HG03159 (cell line): Measurements from ENCODE around the gene CALD1.

ENCODE experiments used
- ATAC-seq: cut with Tn5 transposase; IDR thresholded peaks from one replicate; pipeline ENCODE4 v1.9.1; 2021; ENCODE audit warnings: mild to moderate bottlenecking, moderate library complexity; ENCODE audit not compliant: unreplicated experiment

CALD1 gene, protein sequence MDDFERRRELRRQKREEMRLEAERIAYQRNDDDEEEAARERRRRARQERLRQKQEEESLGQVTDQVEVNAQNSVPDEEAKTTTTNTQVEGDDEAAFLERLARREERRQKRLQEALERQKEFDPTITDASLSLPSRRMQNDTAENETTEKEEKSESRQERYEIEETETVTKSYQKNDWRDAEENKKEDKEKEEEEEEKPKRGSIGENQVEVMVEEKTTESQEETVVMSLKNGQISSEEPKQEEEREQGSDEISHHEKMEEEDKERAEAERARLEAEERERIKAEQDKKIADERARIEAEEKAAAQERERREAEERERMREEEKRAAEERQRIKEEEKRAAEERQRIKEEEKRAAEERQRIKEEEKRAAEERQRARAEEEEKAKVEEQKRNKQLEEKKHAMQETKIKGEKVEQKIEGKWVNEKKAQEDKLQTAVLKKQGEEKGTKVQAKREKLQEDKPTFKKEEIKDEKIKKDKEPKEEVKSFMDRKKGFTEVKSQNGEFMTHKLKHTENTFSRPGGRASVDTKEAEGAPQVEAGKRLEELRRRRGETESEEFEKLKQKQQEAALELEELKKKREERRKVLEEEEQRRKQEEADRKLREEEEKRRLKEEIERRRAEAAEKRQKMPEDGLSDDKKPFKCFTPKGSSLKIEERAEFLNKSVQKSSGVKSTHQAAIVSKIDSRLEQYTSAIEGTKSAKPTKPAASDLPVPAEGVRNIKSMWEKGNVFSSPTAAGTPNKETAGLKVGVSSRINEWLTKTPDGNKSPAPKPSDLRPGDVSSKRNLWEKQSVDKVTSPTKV

DNA sequence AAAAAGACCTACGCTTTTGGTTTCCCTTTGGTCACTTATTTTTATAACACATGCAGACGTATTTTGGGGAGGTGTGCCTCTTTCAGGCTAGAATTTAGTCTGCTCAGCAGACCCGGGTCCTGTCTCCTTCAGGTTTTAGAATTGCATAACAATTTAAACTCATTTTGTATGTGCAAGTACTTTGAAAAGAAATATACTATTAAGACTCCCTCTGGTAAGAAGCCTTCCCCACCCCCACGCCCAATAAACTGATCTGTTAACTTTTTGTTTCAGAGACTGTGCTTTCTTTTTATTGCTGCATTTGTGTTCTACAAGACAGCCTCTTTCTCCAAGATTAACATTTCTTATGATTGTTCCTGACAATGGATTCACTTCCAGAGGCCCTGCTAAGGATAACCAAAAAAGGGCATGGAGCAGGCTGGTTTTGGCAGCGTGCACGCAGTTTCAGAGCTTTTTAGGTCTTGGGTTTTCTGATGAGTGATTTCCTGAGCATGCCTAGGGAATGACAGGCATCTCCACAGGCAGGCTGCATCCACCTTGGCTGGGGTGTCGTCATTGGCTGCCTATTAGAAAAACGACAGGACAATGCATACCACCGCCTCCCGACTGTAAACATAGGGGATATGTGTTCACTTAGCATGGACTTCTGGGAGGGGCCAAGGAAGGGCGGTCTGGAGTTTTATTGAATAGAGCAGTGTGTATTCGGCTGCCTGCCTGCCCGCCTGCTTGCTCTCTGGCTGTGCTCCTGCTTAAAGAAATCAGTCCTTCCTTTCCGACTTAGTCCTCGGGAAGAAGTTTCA lies at the start of gene CALD1:
Gene CALD1, plus strand, starts transcription at position 694 of the 800 bp plus-strand sequence. CDS start 88,100 bp downstream, outside the sequence.
- ATAC-seq: no peak

DNA sequence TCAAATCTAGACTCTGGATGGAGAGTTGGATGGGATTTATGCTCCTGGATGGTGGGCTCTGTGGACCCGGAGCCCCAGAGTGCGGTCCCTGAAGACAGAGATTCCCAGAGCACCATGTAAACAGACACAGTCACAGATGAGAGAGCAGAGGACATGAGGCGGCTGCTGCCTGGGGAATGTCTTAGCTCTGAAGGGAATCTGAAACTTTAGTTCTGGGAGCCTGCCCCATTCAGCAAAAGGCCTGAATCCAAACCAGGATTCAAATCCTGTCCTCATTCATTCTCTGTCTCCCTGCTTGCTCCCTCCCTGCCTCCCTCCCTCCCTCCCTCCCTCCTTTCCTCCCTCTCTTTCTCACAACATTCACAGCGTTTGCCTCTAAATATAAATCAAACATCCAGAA lies 49.5 kb upstream of the CALD1 start:
- no peak for ATAC-seq

DNA sequence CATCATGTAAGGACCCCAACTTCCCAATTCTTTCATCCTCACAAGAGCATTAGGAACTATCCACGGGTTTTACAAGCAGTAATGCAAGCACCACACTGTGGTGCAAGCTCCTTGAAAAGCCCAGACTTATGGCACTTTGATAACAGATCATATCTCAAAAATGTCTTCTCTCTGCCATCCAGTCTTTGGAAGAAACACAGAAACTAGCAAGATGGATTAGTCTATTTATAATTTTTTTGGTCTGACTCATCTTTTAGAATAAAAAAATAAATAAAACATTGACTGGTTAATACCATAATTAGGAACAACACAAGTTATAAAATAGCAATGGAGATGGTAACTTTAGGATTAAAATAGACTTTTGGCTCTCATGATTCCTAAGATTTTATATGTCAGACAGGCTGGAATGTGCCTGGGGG lies 49.0 kb upstream of the CALD1 start:
- ATAC-seq: no peak

DNA sequence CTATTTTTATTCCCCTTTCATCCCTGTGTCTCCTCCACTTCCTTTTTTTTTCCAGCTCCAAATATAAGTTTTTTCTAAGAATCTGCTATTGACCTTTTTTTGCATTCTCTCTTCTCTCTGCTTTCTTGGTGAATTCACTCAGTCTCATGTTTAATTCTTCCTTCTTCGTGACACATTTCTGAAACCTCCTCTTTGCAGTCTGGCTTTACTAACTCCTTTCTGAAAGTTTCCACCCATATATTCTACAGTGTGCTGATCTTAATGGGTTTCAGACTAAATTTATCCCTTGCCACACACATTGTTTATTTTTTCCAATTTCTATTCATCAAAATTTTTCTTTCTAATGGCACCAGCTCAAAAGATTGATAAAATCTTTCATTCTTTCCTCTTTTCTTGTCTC lies 47.8 kb upstream of the CALD1 start:
- ATAC-seq: no peak

DNA sequence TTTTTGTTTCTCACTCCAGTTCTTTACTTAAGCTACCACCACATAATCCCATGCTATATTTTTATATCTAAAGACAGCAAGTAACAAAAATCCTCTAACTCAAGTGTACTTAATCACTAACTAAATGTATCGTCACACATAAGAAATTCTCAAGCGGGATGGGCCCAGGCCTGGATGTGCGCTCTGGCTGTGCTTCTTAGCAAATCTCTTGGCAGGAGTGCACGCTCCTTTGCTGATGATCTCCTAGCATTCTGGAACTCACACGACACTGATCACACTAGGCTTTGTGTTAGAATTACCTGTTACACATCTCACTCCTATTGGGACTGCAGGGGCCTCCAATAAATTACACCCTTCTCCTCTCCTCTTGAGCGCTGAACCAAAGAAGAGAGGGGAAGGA lies 46.7 kb upstream of the CALD1 start:
- ATAC-seq: no peak

DNA sequence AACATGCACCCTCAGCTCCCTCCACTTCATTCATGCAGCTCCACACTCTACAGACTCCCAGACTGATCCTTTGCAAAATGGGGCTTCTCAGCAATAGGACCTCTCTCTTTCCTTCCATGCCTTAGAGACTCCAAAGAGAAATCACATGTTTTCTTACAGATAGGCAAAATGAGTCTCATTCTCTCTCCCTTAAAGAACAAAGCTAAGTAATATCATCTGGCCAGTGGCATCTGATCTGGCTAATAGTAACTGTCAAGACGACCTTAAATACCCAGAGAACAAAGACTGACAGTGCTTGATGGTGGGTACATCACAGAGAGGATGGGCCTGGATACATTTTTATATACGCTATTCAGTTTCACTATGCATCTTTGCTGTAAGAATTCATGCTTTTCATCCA lies 43.1 kb upstream of the CALD1 start:
- no peak for ATAC-seq

DNA sequence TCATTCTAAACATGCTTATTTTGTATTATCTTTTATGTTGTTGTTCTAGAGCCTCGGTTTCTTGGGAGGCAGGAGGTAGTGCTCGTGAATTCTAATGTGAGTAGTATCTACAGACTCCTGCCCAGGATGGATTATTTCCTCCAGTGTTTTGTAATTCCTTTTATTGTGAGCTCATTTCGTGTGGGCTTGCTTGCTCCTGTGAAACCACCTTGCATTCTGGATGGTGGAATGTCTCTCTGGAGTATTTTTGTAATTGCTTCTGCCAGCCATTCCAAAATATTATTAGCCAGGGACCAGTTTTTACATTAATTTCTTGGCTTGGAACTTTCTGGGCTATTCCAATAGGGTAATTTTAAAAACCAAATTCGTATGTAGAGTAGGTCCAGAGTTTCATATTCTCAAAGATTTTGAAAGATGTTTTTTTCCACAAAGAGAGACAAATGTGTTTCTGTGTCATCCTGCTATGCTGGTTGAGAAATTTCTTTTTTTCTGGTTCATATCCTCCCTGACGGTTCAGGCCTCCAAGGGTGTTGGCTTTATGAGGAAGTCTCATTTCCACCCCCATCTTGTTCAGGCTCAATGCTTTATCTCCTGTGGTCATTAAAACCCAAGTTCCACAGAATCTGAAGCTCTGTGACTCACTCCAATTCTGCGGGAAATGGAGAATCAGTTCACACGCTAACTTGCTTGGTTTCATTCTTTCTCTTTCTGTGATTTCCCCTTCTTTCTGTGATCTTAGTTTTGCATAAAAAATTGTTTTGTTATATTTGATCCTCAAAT lies 41.7 kb upstream of the CALD1 start:
- no peak for ATAC-seq

DNA sequence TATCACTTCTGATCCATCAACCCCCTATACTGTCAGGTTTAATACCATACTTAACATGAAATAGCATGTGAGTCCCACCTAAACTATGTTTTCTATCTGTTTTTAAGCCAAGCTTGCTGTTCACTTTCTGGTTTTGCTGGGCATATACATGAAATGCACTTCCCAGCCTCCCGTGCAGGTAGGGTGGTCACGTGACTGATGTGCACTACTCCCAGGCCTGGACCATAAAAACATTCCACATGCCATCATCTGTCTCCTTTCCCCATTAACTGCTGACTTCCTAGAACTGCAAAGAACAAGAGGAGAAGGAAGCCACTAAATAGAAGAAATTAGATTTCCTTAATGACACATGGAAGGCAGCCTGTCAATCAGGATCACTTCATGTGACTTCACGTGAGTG lies 40.1 kb upstream of the CALD1 start:
- no peak for ATAC-seq

DNA sequence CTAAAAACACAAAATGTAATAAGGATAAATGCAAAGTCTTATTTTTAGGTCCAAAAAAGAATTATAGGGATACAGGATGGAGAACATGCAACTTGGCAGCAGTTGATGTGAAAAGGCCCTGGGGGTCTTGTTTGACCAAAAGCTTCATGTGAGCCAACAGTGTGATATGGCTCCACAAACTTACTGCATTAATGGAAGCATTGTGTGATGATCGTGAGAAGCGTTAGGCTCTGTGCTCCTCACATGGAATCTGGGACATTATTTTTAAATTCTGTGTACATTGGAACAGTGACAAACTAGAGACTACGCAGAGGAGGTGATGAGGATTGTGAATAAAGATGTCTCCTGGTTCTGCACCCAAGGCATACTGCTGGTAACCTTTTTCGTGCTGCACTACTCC lies 39.1 kb upstream of the CALD1 start:
- no peak for ATAC-seq

DNA sequence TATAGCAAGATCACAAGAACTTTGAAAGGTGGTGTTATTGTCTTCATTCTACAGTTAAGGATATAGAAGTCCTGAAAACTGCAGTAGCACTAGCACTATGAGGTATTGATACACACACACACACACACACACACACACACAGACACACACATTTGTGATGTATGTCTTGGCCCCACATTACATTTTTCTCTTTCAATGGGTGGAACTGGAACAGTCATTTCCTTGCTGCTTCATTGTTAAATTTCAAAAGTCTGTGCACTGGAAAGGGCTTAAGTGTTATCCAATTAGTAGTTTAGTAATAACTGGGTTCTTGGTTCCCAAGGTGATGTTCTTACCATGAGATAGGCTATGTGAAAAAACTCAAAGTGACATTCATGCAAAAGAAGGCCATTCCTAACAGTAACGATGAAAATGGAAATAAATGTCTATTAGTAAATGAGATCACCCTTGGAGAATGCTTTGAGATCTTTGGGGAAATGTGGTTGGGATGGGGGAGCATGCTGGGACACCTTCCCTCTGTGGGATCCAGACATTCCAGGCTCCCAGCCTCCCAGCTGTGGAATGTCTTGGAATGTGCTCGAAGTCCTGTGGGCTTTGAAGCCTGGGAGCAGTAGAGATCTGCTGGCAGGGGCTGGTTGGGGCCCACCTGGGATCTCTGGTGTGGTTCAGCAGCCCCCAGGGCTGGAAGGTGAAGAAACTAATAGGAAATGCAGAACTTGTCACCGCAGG lies 37.4 kb upstream of the CALD1 start:
- no peak for ATAC-seq

DNA sequence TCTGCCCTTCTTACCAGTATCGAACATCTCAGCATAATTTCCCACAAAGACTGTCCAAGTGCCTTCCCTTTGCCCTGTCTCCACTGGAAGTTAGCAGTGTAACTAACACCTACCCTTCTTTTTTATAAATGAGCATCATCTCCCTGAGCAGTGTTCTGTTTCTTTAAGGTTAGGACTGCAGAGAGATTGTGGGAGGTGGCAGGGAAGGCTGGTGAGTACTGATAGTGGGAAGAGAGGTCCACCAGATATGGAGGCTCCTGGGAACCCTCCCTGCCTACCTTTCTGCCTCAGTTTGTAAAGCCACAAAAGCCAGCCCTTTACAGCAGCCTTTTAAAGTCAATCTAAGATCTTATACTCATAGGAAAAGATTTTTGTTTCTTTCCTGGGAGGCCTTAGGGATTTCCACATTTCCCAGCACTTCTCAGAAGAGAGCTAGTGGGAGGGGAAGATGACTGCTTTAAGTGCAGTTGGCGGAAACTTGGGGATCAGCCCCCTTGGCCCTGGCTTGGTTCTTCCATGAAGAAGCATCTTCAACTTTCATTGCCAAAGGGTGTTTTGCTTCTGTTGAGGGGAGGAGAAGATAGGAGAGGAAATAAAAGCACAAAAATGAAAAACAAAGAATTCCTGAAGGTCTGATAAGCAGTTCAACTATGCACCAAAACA lies 36.6 kb upstream of the CALD1 start:
- ATAC-seq: no peak

DNA sequence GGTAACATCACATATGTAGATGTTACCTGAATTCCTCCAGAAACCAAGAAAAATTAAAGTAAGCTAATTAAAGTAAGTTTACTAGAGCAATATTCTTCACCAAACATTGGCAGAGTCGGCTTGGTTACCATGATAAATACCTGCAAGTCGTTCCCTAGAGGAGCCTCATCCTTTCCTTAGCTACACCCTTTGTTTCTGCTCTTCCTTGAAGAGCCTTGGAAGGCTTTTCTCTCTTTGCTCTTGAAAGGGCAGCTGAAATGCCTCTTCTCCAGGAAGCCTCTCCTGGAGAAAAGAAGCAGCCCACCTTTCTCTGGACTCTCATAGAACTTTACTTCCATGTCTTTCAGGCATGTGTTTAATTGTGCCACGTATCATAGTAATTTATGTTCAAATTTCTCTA lies 34.9 kb upstream of the CALD1 start:
- no peak for ATAC-seq

DNA sequence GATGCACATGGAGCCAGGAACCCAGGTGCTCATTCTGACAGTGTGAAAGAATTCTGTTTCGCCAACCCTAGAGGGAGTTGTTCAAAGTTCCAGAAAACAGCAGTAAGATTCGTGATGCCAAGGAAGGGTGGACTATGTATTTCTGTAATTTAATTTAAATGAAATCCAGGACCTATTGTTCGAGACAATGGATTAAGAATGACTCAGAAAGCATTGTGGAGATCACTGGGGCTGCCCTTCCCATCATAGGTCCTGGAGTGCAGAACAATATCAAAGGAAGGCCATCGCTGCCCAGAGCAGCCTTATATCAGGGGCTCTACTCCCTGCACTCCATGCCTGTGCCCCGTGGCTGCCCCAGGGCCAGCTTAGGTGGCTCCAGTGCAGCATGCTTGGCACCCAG lies 32.1 kb upstream of the CALD1 start:
- ATAC-seq: no peak

DNA sequence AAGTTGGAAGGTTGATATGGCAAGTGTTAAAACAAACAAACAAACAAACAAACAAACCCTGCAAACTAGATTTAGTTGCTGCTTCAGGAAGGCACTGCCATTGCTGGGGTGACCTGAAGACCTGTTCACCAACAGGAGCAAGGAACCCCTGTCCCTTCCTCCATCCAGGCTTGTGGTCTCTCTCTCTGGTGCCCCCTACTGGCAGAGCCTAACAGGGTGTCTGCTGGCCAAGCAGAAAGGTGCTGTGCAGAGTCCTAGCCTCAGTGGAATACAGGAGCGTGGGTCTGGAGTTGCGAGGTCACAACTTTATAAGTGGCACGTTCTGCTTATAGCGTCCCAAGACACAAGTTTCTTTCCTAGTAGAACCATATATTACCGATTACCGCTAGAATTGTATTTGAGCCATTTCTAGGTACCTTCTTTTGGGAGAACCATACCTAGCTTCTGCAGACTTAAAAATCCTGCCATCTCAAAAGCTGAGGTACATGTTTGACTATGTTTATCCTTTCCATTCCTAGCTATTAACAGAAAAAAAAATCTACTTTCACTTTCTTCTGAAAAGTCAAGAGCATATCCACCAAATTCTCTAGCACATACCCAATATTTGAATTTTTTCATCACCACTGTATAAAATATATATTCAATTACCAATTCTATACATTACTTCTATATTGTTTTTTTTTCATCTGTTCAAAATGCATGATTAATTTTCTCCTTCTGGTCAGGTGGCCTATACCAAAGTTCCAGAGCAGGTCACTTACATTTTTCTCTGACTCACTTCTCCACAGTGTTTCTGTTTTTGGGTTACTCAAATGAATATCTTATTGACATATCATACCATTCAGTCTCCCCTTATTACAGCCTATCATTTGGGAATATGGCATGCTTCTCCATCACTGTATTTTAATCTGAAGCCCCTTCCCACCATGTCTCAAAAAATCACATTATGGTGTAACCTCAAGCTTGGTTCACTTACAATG lies 29.1 kb upstream of the CALD1 start:
- ATAC-seq: peak; percentile 58

DNA sequence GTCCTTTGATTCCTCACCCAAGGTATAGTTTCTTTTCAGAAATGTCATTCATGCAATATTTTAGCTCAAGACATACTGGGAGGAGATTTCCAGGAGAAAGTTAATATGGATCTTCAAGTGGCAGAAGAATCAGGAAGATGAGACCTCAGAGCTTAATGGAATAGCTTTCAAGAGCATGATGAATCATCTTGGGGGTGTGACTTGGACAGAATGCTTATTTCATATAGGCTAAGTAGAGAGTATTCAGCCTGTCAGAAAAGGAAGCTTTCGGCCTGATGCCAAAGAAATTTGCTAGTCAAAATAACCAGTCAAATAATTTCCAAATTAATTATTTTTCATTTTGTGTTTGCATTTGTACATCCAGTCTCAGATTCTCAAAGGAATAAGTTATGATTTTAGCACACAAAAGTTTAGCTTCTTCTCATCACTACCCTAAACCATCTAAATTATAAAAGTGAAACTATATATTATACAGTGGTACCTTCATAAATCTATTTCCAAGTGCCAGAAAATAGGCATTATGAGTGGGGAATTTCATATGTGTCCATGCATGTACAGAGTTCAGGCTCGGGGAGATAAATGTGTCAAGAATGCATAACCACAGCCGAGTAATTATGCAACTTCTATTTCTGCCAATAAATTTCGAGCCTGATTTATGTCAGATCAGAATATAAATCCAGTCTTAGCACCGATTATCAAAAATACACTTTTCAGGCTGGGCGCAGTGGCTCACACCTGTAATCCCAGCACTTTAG lies 27.3 kb upstream of the CALD1 start:
- no peak for ATAC-seq

DNA sequence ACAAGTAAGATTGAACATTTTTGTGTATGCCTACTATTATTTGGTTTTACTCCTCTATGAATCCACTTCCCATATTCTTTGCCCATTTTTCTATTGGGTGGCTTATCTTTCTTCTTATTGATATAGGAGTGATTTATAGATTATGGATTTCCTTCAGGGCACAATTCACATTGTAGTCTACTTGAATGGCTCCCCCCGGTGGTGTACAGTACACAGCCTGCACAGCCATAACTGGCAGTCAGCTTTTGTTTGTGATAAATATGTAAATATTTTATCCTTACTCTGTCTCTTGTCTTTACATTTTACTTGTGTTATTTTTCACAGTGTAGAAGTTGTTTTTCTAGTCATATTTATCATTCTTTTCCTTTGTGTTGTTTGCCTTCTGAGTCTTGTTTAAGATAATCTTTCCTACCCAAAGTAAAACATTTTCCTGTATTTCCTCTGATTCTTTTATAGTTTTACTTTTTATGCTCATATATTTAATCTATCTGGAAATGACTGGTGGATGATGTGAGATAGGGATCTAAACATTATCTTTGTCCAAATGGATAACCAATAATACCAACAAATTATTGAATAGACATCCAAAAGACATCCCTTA lies 23.9 kb upstream of the CALD1 start:
- ATAC-seq: no peak

DNA sequence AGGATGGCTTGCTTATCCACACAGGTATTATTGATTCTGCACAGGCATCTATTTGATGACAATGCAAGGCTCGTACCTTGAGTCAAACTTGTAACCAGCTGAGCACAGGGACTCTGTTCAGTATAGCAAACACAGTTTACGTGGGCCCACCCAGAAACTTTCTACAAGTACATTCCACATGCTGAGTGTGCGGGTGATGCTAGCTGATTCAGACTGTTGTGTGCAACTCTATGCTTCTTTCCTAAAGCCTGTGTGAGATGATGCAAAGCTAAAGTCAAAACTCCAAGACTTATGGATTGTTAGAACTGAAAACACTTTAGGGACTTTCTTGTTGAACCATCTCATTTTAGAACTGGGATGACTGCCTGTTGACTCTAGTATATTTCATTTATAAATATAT lies 21.5 kb upstream of the CALD1 start:
- no peak for ATAC-seq
